ENCODE results near the gene VASP. TPM values are rescaled to one million over a fixed set of nuclear protein-coding genes. Genes with fewer than 3 reads are reported as not detected.
A peak's percentile ranks its signal among the peaks of the same experiment; 100 is the strongest.

VASP gene
- total and polyA plus RNA-seq, 9 of the 15 experiments (the other 6 are each of a cell fraction or from before 2014, with no cell fraction given): 16.7 to 261 (median 112) TPM

GRCh38 chr19:45467456-45468158, 39.7 kb upstream of the VASP start, which contains the start of gene FOSB (continued):
- peak; percentile 55; the same call in 1 of the 2 replicates for TF ChIP-seq GTF2F1 (IDR thresholded peaks at IDR 0.05; ENCODE audit: low read depth, low read length)
- no peak for TF ChIP-seq ELF2 (CRISPR knock-in tag; IDR thresholded peaks at IDR 0.05)
- no peak; the same call in 1 of the 2 replicates for TF ChIP-seq ZBTB40 (IDR thresholded peaks at IDR 0.05)
- TF ChIP-seq ZBTB40 (CRISPR knock-in tag; IDR thresholded peaks at IDR 0.05): no peak
- TF ChIP-seq HOMEZ (CRISPR knock-in tag; IDR thresholded peaks at IDR 0.05): no peak
- no peak for TF ChIP-seq U2AF2 (optimal IDR thresholded peaks at IDR 0.05; ENCODE audit: low read depth, low read length)
- no peak for TF ChIP-seq UBTF (IDR thresholded peaks at IDR 0.05; ENCODE audit: borderline replicate concordance in 1 of 2, low read depth in 2 of 2, low read length in 2 of 2)
- TF ChIP-seq MITF (IDR thresholded peaks at IDR 0.05): no peak
- TF ChIP-seq PML (IDR thresholded peaks at IDR 0.05; ENCODE audit: low read length): no peak; the same call in 1 of the 2 replicates
- TF ChIP-seq CBFA2T2 (conservative IDR thresholded peaks at IDR 0.05): no peak
- TF ChIP-seq SMARCA5 (IDR thresholded peaks at IDR 0.05): no peak
- TF ChIP-seq ZNF589 (CRISPR knock-in tag; IDR thresholded peaks at IDR 0.05; ENCODE audit: low read depth): peak; percentile 87
- TF ChIP-seq MAFF (IDR thresholded peaks at IDR 0.05; ENCODE audit: low read length): no peak
- TF ChIP-seq GABPA (tag; conservative IDR thresholded peaks at IDR 0.05; ENCODE audit: low read depth): 0 out of 2 replicates have a peak, but pooled peaks have one; percentile 24

Measured in K562 (cell line).